WTC11 (cell line): Measurements from ENCODE around the gene EBF3.

Experiments used
- ZNF416 ChIP-seq: fragments of 250-450 bp; sonication (Bioruptor Pico); IDR thresholded peaks from 2 replicates; pipeline ENCODE4 v1.9.0; 2021; ENCODE audit warnings: mild to moderate bottlenecking, inconsistent platforms
- TF ChIP-seq, protein P1 (sequence below): fragments of 200-600 bp; IDR thresholded peaks from 2 replicates; pipeline ENCODE4 v1.8.0; 2022; ENCODE audit warnings: antibody characterized with exemption
- TF ChIP-seq, protein P2 (sequence below): sonication (generic); formaldehyde crosslinking; IDR thresholded peaks from 2 replicates; pipeline ENCODE4 v1.8.0; 2022; ENCODE audit warnings: mild to moderate bottlenecking, missing genetic modification reagents

DNA sequence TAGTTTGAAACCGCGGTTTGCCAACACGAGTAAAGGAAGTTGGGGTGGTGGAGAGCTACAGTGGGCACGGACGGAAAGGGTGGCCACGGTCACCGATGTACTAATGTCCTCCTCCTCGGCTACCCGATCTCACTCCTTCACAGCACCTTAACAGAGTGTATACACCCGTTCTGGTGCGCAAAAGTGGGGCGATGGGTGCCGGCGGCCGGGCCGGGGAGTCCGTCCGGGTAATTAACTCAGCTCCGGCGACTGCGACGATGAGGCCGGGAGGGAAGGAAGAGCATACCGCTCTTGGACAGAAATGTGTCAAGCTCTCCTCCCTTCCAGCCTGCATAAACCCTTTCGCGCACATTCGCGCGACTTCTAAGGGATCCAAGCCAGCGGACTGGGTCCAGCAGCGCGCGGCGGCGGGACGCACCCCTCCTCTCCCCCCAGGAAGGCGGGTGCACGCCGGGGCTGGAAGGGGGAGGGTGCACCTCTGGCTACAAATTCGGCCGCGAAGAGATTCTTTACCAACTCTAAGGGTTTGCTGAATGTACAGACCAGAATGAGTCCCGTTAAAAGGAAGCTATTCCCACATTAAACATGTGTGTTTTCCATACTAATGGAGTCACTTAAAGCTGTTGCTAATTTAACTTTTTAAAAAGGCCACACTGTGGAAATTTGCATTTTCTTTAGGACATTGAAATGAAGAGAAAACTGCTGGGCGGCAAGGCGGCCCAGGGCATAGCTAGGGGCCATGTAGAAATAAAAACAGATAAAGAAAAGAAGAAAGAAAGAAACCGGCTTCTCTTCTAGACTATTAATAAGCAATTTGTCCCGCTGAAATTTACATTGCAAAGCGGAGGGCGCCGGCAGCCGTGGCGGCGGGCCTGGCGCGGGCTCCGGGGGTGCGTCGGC lies 6.6 kb upstream of the EBF3 start:
- TF ChIP-seq, protein P1, sequence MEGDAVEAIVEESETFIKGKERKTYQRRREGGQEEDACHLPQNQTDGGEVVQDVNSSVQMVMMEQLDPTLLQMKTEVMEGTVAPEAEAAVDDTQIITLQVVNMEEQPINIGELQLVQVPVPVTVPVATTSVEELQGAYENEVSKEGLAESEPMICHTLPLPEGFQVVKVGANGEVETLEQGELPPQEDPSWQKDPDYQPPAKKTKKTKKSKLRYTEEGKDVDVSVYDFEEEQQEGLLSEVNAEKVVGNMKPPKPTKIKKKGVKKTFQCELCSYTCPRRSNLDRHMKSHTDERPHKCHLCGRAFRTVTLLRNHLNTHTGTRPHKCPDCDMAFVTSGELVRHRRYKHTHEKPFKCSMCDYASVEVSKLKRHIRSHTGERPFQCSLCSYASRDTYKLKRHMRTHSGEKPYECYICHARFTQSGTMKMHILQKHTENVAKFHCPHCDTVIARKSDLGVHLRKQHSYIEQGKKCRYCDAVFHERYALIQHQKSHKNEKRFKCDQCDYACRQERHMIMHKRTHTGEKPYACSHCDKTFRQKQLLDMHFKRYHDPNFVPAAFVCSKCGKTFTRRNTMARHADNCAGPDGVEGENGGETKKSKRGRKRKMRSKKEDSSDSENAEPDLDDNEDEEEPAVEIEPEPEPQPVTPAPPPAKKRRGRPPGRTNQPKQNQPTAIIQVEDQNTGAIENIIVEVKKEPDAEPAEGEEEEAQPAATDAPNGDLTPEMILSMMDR = no peak
- no peak for TF ChIP-seq ZNF416 (CRISPR knock-in tag)
- TF ChIP-seq, protein P2, sequence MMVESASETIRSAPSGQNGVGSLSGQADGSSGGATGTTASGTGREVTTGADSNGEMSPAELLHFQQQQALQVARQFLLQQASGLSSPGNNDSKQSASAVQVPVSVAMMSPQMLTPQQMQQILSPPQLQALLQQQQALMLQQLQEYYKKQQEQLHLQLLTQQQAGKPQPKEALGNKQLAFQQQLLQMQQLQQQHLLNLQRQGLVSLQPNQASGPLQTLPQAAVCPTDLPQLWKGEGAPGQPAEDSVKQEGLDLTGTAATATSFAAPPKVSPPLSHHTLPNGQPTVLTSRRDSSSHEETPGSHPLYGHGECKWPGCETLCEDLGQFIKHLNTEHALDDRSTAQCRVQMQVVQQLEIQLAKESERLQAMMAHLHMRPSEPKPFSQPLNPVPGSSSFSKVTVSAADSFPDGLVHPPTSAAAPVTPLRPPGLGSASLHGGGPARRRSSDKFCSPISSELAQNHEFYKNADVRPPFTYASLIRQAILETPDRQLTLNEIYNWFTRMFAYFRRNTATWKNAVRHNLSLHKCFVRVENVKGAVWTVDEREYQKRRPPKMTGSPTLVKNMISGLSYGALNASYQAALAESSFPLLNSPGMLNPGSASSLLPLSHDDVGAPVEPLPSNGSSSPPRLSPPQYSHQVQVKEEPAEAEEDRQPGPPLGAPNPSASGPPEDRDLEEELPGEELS (CRISPR knock-in tag) = no peak
